Esophagus muscularis mucosa (tissue), 4 donors: ENCODE results near the gene MYBPC1. TPM values are rescaled to one million over a fixed set of nuclear protein-coding genes. Genes with fewer than 3 reads are reported as not detected.

Experiments used
- DNase-seq: peaks from one replicate; pipeline ENCODE4 v3.0.0-alpha.2; 2017; ENCODE audit errors: extremely low spot score
- H3K27ac ChIP-seq, 4 donors: fragments of 200-600 bp; sonication (generic); replicated peaks in 1 of 4; 1 replicate in 3 of 4; 2 replicates in 1 of 4; pipeline ENCODE4 v1.5.1; 2016 to 2019; ENCODE audit warnings: mild to moderate bottlenecking in 1 of 4
- H3K27me3 ChIP-seq, 4 donors: fragments of 200-600 bp; sonication (generic); one replicate each; pipeline versions ENCODE4 v1.5.1 to v1.6.0; 2016 to 2019
- H3K36me3 ChIP-seq, 4 donors: fragments of 200-600 bp; sonication (generic); one replicate each; pipeline ENCODE4 v1.5.1; 2016 to 2019
- H3K4me1 ChIP-seq, 4 donors: fragments of 200-600 bp; sonication (generic); one replicate each; pipeline ENCODE4 v1.5.1; 2016 to 2019
- H3K4me3 ChIP-seq, 4 donors: fragments of 200-600 bp; sonication (generic); 1 replicate in 2 of 4; 2 replicates in 2 of 4; pipeline ENCODE4 v1.5.1; 2016 to 2019; ENCODE audit warnings: mild to moderate bottlenecking in 4 of 4, moderate library complexity in 1 of 4
- H3K9me3 ChIP-seq, 4 donors: fragments of 200-600 bp; sonication (generic); 1 replicate in 3 of 4; 2 replicates in 1 of 4; pipeline ENCODE4 v1.5.1; 2016 to 2019
- EP300 ChIP-seq: sonication (generic); formaldehyde crosslinking; IDR thresholded peaks from one replicate; pipeline ENCODE4 v1.6.1; 2017; ENCODE audit warnings: antibody characterized with exemption
- POLR2A ChIP-seq: fragments of 450-650 bp; IDR thresholded peaks from one replicate; pipeline ENCODE4 v1.6.1; 2017; ENCODE audit warnings: antibody characterized with exemption, moderate library complexity, mild to moderate bottlenecking, low read depth
- POLR2AphosphoS5 ChIP-seq, 2 donors: sonication (generic); formaldehyde crosslinking; IDR thresholded peaks; one replicate each; pipeline ENCODE4 v1.6.1; 2017; ENCODE audit warnings: antibody characterized with exemption in 2 of 2
- WGBS: methylation state at CpG from one replicate; pipeline ENCODE4 v1.1.5; 2018; 5-methylcytosine and 5-hydroxymethylcytosine counted together
- intact Hi-C: fragments of 100-400 bp; cut with DNase I; formaldehyde crosslinking; loops from one replicate; pipeline ENCODE4 v1.15.1; 2023
- total RNA-seq, 4 donors: library from RNA; depleted of rRNA; stranded (reverse); fragments of >200 nt; gene quantifications; one replicate each; pipeline versions ENCODE4 v1.1.0 to v1.2.1, GENCODE V29; 2016
- TF ChIP-seq, protein P1 (sequence below), 3 experiments: fragments of 200-600 bp in 2 of 3; fragments of 450-650 bp in 1 of 3; sonication (generic) in 2 of 3; IDR thresholded peaks; one replicate each; pipeline ENCODE4 v1.5.1; 2017 to 2019; ENCODE audit warnings: antibody characterized with exemption in 3 of 3, mild to moderate bottlenecking in 2 of 3, moderate library complexity in 1 of 3

The MYBPC1 gene
- total RNA-seq, 4 donors from 2014 or later = 0.13 to 0.17 TPM; not detected in 2

DNA sequence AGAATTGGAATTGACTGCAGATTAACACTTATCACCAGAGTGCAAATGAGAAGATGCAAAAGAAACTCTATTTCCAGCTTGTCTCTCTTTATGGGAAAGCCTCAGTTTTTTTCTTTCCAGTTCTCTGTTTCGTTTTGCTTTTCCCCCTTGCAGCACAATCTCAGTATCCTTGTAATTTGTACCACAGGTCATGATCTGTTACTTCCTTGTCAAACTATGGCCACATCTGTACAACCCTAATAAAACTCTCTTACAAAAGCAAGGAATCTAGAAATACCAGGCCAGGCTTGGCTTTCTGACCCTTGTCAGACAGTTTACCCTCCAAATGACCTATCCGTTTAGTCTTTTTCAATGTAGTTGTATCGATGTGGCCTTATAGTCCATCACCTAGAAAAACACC, 33.9 kb downstream of the MYBPC1 start:
- Histone ChIP-seq H3K4me3 (no peak overlapping the region), H3K27ac (no peak overlapping the region), H3K36me3 (no peaks in the 10 kb centered on the region), H3K4me1 (no peaks in the 10 kb centered on the region), H3K27me3 (no peaks in the 10 kb centered on the region), H3K9me3 (no peaks in the 10 kb centered on the region)
- 62% methylated on average over 3 of the region's 3 CpGs for WGBS
- no peak for DNase-seq
- intact Hi-C loops = no loop called here
- no peak for TF ChIP-seq POLR2A
- TF ChIP-seq, protein P1, sequence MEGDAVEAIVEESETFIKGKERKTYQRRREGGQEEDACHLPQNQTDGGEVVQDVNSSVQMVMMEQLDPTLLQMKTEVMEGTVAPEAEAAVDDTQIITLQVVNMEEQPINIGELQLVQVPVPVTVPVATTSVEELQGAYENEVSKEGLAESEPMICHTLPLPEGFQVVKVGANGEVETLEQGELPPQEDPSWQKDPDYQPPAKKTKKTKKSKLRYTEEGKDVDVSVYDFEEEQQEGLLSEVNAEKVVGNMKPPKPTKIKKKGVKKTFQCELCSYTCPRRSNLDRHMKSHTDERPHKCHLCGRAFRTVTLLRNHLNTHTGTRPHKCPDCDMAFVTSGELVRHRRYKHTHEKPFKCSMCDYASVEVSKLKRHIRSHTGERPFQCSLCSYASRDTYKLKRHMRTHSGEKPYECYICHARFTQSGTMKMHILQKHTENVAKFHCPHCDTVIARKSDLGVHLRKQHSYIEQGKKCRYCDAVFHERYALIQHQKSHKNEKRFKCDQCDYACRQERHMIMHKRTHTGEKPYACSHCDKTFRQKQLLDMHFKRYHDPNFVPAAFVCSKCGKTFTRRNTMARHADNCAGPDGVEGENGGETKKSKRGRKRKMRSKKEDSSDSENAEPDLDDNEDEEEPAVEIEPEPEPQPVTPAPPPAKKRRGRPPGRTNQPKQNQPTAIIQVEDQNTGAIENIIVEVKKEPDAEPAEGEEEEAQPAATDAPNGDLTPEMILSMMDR (IDR thresholded peaks at IDR 0.05) = no peak
- TF ChIP-seq EP300 = no peak
- no peak for TF ChIP-seq POLR2AphosphoS5 (IDR thresholded peaks at IDR 0.05)

DNA sequence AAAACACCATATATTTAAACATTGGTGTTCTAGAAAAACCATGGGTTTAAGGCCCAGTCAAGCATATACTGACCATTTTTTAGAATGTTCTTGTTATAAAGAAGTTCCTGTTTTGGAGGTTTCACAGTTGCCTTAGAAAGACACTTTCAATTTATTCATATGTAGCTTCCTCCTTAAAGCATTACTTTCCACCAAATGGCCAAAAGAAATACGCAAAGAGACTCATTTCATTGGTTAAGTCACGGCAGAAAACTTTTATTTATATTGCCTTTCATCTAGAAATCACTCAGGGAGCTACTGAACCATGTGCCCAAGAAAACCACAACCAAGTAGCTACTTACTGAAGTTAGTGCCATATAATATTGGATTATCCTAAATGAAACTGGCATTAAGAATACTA, 40.0 kb downstream of the MYBPC1 start:
- intact Hi-C loops = no loop called here
- peaks cover 0 to 1% (median 0%) of the 10 kb centered on the region in 4 donors for H3K27me3 ChIP-seq
- no peaks in the 10 kb centered on the region for H3K36me3 ChIP-seq
- TF ChIP-seq POLR2A = no peak
- no peak for TF ChIP-seq POLR2AphosphoS5 (IDR thresholded peaks at IDR 0.05)
- TF ChIP-seq, protein P1 (IDR thresholded peaks at IDR 0.05) = no peak
- no peak for TF ChIP-seq EP300
- no peaks in the 10 kb centered on the region for H3K4me1 ChIP-seq
- H3K9me3 ChIP-seq = no peaks in the 10 kb centered on the region
- H3K27ac ChIP-seq = no peak overlapping the region
- 64% methylated on average over 2 of the region's 2 CpGs for WGBS
- DNase-seq = no peak
- H3K4me3 ChIP-seq = no peak overlapping the region

DNA sequence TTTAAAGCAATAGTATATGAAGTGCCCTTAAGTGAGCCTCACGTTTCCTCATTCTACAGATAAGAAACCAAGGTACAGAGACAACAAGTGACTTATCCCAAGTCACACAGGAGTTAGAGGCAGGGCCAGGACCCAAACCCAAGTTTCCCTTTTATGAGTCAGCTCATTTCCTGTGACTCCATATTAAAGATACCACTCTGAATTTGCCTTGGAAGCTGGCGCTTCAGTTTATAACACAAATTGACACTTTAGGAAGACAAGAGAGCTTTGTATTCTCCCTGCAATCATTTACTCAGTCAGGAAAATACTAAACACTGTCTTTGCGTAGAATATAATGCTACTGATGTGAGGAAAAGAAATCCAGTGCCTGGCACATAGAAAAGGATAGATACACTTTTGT, 43.2 kb downstream of the MYBPC1 start:
- TF ChIP-seq, protein P1 (IDR thresholded peaks at IDR 0.05) = no peak
- TF ChIP-seq EP300 (no peak), POLR2A (no peak), POLR2AphosphoS5 (IDR thresholded peaks at IDR 0.05) (no peak)
- intact Hi-C loops = no loop called here
- no peak for DNase-seq
- H3K4me1 ChIP-seq = peaks cover 5 to 9% (median 6%) of the 10 kb centered on the region in 4 donors
- H3K36me3 ChIP-seq = no peaks in the 10 kb centered on the region
- no peaks in the 10 kb centered on the region for H3K9me3 ChIP-seq
- no peak overlapping the region for H3K27ac ChIP-seq
- 70% methylated on average over 3 of the region's 3 CpGs for WGBS
- no peak overlapping the region for H3K4me3 ChIP-seq
- H3K27me3 ChIP-seq = peaks cover 0 to 33% (median 0%) of the 10 kb centered on the region in 4 donors

DNA sequence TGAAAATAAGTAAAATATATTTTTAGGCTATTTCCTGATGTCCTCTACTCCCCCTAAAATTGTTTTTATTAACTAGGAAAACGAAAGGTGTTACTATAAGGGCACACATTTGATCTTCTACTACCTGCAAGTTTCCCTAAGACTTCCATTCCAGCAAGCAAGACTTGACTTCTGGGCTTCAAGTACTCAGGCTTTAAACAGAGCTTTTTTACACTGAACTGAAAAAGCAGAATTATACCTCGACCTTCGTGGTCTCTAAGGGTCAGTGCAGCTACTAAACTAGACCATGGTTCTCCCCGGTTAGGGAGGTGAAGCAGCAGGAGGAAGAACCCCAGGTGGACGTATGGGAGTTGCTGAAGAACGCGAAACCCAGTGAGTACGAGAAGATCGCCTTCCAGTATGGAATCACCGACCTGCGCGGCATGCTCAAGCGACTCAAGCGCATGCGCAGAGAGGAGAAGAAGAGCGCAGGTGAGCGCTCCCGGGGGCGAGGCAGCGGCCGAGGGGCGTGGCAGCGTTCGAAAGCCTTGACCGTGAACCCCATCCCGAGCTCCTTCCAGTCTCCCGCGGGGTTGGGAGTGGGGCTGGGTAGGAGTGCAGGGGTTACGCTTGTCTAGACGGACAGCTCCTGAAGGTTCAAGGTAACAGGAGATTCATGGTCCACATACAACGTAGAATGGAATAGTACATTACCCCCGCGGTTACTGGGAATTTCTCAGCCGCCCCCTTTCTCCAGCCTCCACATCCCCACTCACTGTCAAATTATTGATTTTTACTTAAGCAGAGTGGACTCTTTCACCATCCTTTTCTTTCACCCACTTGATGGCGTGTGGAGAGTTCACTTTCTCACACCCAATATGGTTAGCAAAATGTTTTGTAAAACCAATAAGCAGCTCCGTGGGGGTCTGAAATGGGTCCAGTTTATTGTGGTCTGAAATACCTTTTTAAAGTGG, 47.6 kb downstream of the MYBPC1 start:
- TF ChIP-seq, protein P1 (IDR thresholded peaks at IDR 0.05) = no peak
- no peak for DNase-seq
- Histone ChIP-seq H3K4me1 (peaks cover 5 to 9% (median 6%) of the 10 kb centered on the region in 4 donors), H3K9me3 (no peaks in the 10 kb centered on the region), H3K27ac (no peak overlapping the region), H3K4me3 (peak overlapping the region in 2 of 4 donors; percentile 30 to 46), H3K27me3 (peaks cover 0 to 33% (median 0%) of the 10 kb centered on the region in 4 donors), H3K36me3 (no peaks in the 10 kb centered on the region)
- 12% methylated on average over 36 of the region's 36 CpGs for WGBS
- intact Hi-C loops = no loop called here
